ENCODE data around the gene CYBA.

The CYBA gene

GRCh38 chr16:88595921-88596320 lies 54.9 kb downstream of the CYBA start:
- Mint-ChIP-seq H3K4me3 (no peak overlapping the region), H3K27me3 (no peaks in the 10 kb centered on the region), H3K36me3 (no peaks in the 10 kb centered on the region), H3K4me1 (ENCODE audit: low read depth) (peaks cover 14% of the 10 kb centered on the region), H3K9me3 (ENCODE audit: low read depth) (no peaks in the 10 kb centered on the region), H3K27ac (no peak overlapping the region)

GRCh38 chr16:88595101-88595500 lies 55.8 kb downstream of the CYBA start:
- Mint-ChIP-seq H3K36me3 (no peaks in the 10 kb centered on the region), H3K4me3 (no peak overlapping the region), H3K27me3 (no peaks in the 10 kb centered on the region), H3K4me1 (ENCODE audit: low read depth) (peaks cover 15% of the 10 kb centered on the region), H3K27ac (no peak overlapping the region), H3K9me3 (ENCODE audit: low read depth) (no peaks in the 10 kb centered on the region)

- no peak overlapping the region for H3K4me3 Mint-ChIP-seq
- H3K27ac Mint-ChIP-seq: no peak overlapping the region
- peaks cover 7% of the 10 kb centered on the region for H3K36me3 Mint-ChIP-seq
- no peaks in the 10 kb centered on the region for H3K9me3 Mint-ChIP-seq (ENCODE audit: low read depth)
- no peaks in the 10 kb centered on the region for H3K27me3 Mint-ChIP-seq
- H3K4me1 Mint-ChIP-seq (ENCODE audit: low read depth): peaks cover 25% of the 10 kb centered on the region
These were observed 56.9 kb downstream of the CYBA start for GRCh38 chr16:88593910-88594309.

- Mint-ChIP-seq H3K36me3 (peaks cover 7% of the 10 kb centered on the region), H3K9me3 (ENCODE audit: low read depth) (no peaks in the 10 kb centered on the region), H3K4me3 (no peak overlapping the region), H3K27ac (no peak overlapping the region), H3K4me1 (ENCODE audit: low read depth) (peaks cover 28% of the 10 kb centered on the region), H3K27me3 (no peaks in the 10 kb centered on the region)
These were observed 57.4 kb downstream of the CYBA start for GRCh38 chr16:88593489-88593888.

Measured in activated naive CD8-positive, alpha-beta T cell (primary cell).